A549 (cell line): Measurements from ENCODE around the gene PGAP3. TPM values are rescaled to one million over a fixed set of nuclear protein-coding genes. Genes with fewer than 3 reads are reported as not detected.
"Not testable (repeated sequence)": the region's sequence is repeated elsewhere in the genome, so short reads cannot be mapped to it uniquely, and the experiment has no call there.

Source experiments
- ATAC-seq, 2 experiments: fragments of 200-7000 bp in 1 of 2; fragments of >200 bp in 1 of 2; cut with Nextera tagmentation in 1 of 2; cut with Tn5 transposase in 1 of 2; 3 replicates each; pipeline versions ENCODE4 v1.8.0 to v1.9.1; 2018 to 2020; ENCODE audit warnings: mild to moderate bottlenecking in 1 of 2, moderate library complexity in 1 of 2
- CTCF ChIA-PET: fragments of 300-600 bp; sonication (Branson Sonifier 250); formaldehyde crosslinking; extraction: SDS; loops from one replicate; lab custom pipeline; 2021; ENCODE audit warnings: antibody characterized with exemption, inconsistent platforms; lab: Yijun Ruan, JAX
- POLR2A ChIA-PET: fragments of 350-600 bp; formaldehyde crosslinking; extraction: SDS; loops from one replicate; lab custom pipeline; 2021; ENCODE audit warnings: antibody characterized with exemption, inconsistent platforms; lab: Yijun Ruan, JAX
- DNase-seq, 2 experiments: peaks; one replicate each; pipeline versions ENCODE4 v3.0.0 to v3.0.0-alpha.2; 2011 to 2016; ENCODE audit warnings: low read depth in 1 of 2, low spot score in 1 of 2
- FAIRE-seq: peaks from 2 replicates; lab custom pipeline; 2011; peaks lifted over from hg19 to GRCh38; lab: Jason Lieb, UNC
- H3K27ac ChIP-seq, 2 experiments: fragments of >200 bp; sonication (Bioruptor Twin); formaldehyde crosslinking; 3 replicates each; pipeline ENCODE4 v1.5.1; 2016 to 2017
- H3K4me1 ChIP-seq: fragments of >200 bp; sonication (Bioruptor Twin); formaldehyde crosslinking; 3 replicates; pipeline ENCODE4 v1.6.1; 2016
- H3K4me2 ChIP-seq: fragments of >200 bp; sonication (Bioruptor Twin); formaldehyde crosslinking; 3 replicates; pipeline ENCODE4 v1.6.1; 2016
- H3K4me3 ChIP-seq: fragments of >200 bp; sonication (Bioruptor Twin); formaldehyde crosslinking; 3 replicates; pipeline ENCODE4 v1.5.1; 2016
- H3K9me3 ChIP-seq: fragments of >200 bp; sonication (Bioruptor Twin); formaldehyde crosslinking; 3 replicates; pipeline ENCODE4 v1.6.1; 2016
- BCL3 ChIP-seq: fragments of >200 bp; sonication (Bioruptor Twin); formaldehyde crosslinking; IDR thresholded peaks from 3 replicates; pipeline ENCODE4 v1.6.1; 2016
- CBX8 ChIP-seq: fragments of 200-600 bp; sonication (generic); IDR thresholded peaks from 2 replicates; pipeline ENCODE4 v1.6.1; 2016
- CEBPB ChIP-seq, 2 experiments: fragments of >200 bp in 1 of 2; sonication (Bioruptor Twin) in 1 of 2; formaldehyde crosslinking in 1 of 2; IDR thresholded peaks; 2 replicates each; pipeline ENCODE4 v1.6.1; 2012 to 2016
- E2F6 ChIP-seq: IDR thresholded peaks from 2 replicates; pipeline ENCODE4 v1.6.1; 2012; ENCODE audit warnings: low read depth, borderline replicate concordance
- EHF ChIP-seq: fragments of 250-450 bp; sonication (Bioruptor Pico); IDR thresholded peaks from 2 replicates; pipeline ENCODE4 v1.5.0; 2020; ENCODE audit warnings: mild to moderate bottlenecking
- EHMT2 ChIP-seq: fragments of 200-600 bp; sonication (generic); IDR thresholded peaks from 2 replicates; pipeline ENCODE4 v1.6.1; 2016; ENCODE audit warnings: antibody characterized with exemption, low read depth, mild to moderate bottlenecking, moderate library complexity
- ESRRA ChIP-seq: fragments of 150-350 bp; IDR thresholded peaks from 2 replicates; pipeline ENCODE4 v1.6.1; 2014; ENCODE audit warnings: mild to moderate bottlenecking, low read length, borderline replicate concordance
- FOSB ChIP-seq: fragments of 250-450 bp; sonication (Bioruptor Pico); IDR thresholded peaks from 2 replicates; pipeline ENCODE4 v1.5.0; 2020; ENCODE audit warnings: mild to moderate bottlenecking, moderate library complexity
- FOSL2 ChIP-seq, 2 experiments: fragments of 450-650 bp in 1 of 2; fragments of >200 bp in 1 of 2; sonication (Bioruptor Twin) in 1 of 2; formaldehyde crosslinking; IDR thresholded peaks; 2 replicates each; pipeline versions ENCODE4 v1.5.0 to v1.6.1; 2016 to 2020; ENCODE audit warnings: mild to moderate bottlenecking in 1 of 2, moderate library complexity in 1 of 2
- HMGXB4 ChIP-seq: fragments of 250-450 bp; sonication (Bioruptor Pico); IDR thresholded peaks from 2 replicates; pipeline ENCODE4 v1.5.0; 2021; ENCODE audit warnings: mild to moderate bottlenecking, moderate library complexity, borderline replicate concordance
- JUN ChIP-seq, 2 experiments: fragments of >200 bp; sonication (Bioruptor Twin); formaldehyde crosslinking; IDR thresholded peaks; 2 replicates in 1 of 2; 3 replicates in 1 of 2; pipeline ENCODE4 v1.6.1; 2016 to 2017
- KDM5A ChIP-seq: fragments of 200-600 bp; sonication (generic); IDR thresholded peaks from 2 replicates; pipeline ENCODE4 v1.6.1; 2016; ENCODE audit warnings: antibody characterized with exemption, mild to moderate bottlenecking
- MAX ChIP-seq: IDR thresholded peaks from 2 replicates; pipeline ENCODE4 v1.6.1; 2012
- MAZ ChIP-seq: fragments of 150-350 bp; IDR thresholded peaks from 2 replicates; pipeline ENCODE4 v1.6.1; 2014; ENCODE audit warnings: antibody characterized with exemption, low read depth, low read length, borderline replicate concordance
- NR3C1 ChIP-seq: fragments of >200 bp; sonication (Bioruptor Twin); formaldehyde crosslinking; IDR thresholded peaks from 3 replicates; pipeline ENCODE4 v1.6.1; 2017
- POLR2A ChIP-seq: IDR thresholded peaks from 2 replicates; pipeline ENCODE4 v1.6.1; 2012; ENCODE audit warnings: mild to moderate bottlenecking, low read length
- ZC3H11A ChIP-seq: fragments of 450-650 bp; IDR thresholded peaks from 2 replicates; pipeline ENCODE4 v1.6.1; 2014; ENCODE audit warnings: antibody characterized with exemption, mild to moderate bottlenecking
- ZSCAN20 ChIP-seq: fragments of 250-450 bp; sonication (Bioruptor Pico); IDR thresholded peaks from 2 replicates; pipeline ENCODE4 v1.8.0; 2022; ENCODE audit warnings: mild to moderate bottlenecking, moderate library complexity
- WGBS: methylation state at CpG from one replicate; pipeline ENCODE4 v1.1.6; 2017; ENCODE audit errors: missing lambda C conversion rate; 5-methylcytosine and 5-hydroxymethylcytosine counted together
- polyA plus RNA-seq, 4 experiments: library from polyadenylated mRNA; depleted of rRNA in 3 of 4; stranded (reverse); fragments of >200 nt; fragmentation: RNase III in 1 of 4; extraction: RNeasy Plus Mini Kit Qiagen cat#74134 plus additional on column Dnase treatment in 1 of 4; gene quantifications; 2 replicates in 3 of 4; 3 replicates in 1 of 4; pipeline ENCODE4 v1.2.3, GENCODE V29; 2011 to 2017

PGAP3 gene
- polyA plus RNA-seq, 2 of the 4 experiments (the other 2 are of a cell fraction): 7.3 to 8.5 TPM

- TF ChIP-seq BCL3: peak; percentile 62; the same call in 1 of the 3 replicates
Measured at GRCh38 chr17:39699818-39700147, 11.9 kb upstream of the PGAP3 start, which contains the start of gene ERBB2 (continued).

- ATAC-seq: not testable (repeated sequence)
- POLR2A ChIA-PET: interaction anchor here (0.9 to 2.7 kb wide), 9 partner anchors 9 to 47 kb away, joined by 3 to 60 read pairs (median 5); partner anchors contain the start of genes MIEN1 and PGAP3
- peak overlapping the region; percentile 79 to 97 for H3K27ac ChIP-seq
Measured at GRCh38 chr17:39699157-39699817, 11.4 kb upstream of the PGAP3 start.

GRCh38 chr17:39697961-39698360 is 10.1 kb upstream of the PGAP3 start:
- DNase-seq (no peak), ATAC-seq (no peak), FAIRE-seq (no peak)
- no peak overlapping the region for H3K4me3 ChIP-seq
- ChIA-PET POLR2A (interaction anchor here (0.5 to 1.2 kb wide), 3 partner anchors 10 to 76 kb away, joined by 3 to 4 read pairs (median 3); partner anchors contain the start of gene PGAP3), CTCF (interaction anchor here (1.2 to 50.7 kb wide), 4 partner anchors 8 to 61 kb away, joined by 3 to 1391 read pairs (median 120); partner anchors contain the start of genes PNMT, PPP1R1B and STARD3)
- no peak overlapping the region for H3K4me2 ChIP-seq
- WGBS: 95% methylated on average over 5 of the region's 5 CpGs
- no peak for TF ChIP-seq MAZ
- TF ChIP-seq NR3C1: no peak
- no peak for TF ChIP-seq ZSCAN20
- TF ChIP-seq HMGXB4 (CRISPR knock-in tag): no peak
- TF ChIP-seq MAX: no peak
- no peak for TF ChIP-seq KDM5A
- TF ChIP-seq EHF (CRISPR knock-in tag): no peak
- no peak for TF ChIP-seq EHMT2
- TF ChIP-seq E2F6: no peak
- TF ChIP-seq ZC3H11A: no peak
- no peak for TF ChIP-seq CEBPB (IDR thresholded peaks at IDR 0.05)
- no peak for TF ChIP-seq JUN (IDR thresholded peaks at IDR 0.05)
- TF ChIP-seq POLR2A: no peak
- no peak for TF ChIP-seq CBX8
- no peak for TF ChIP-seq FOSB (CRISPR knock-in tag)
- no peak for TF ChIP-seq ESRRA
- no peak for TF ChIP-seq FOSL2 (IDR thresholded peaks at IDR 0.05)
- TF ChIP-seq FOSL2 (CRISPR knock-in tag; IDR thresholded peaks at IDR 0.05): no peak
- no peaks in the 10 kb centered on the region for H3K9me3 ChIP-seq
- no peak overlapping the region for H3K27ac ChIP-seq
- peaks cover 41% of the 10 kb centered on the region for H3K4me1 ChIP-seq

More at GRCh38 chr17:39699157-39699817, 11.4 kb upstream of the PGAP3 start:
- WGBS: 44% methylated on average over 11 of the region's 11 CpGs
- CTCF ChIA-PET: interaction anchor here (0.6 to 50.7 kb wide), 13 partner anchors 9 to 783 kb away, joined by 3 to 1391 read pairs (median 6); partner anchors contain the start of genes MIEN1, PGAP3, PNMT and PPP1R1B
- not testable (repeated sequence) for H3K9me3 ChIP-seq, FAIRE-seq, DNase-seq
- H3K4me2 ChIP-seq: peak overlapping the region; percentile 81
- peak overlapping the region; percentile 78 for H3K4me3 ChIP-seq
- H3K4me1 ChIP-seq: peaks cover 54% of the 10 kb centered on the region
